Measurements from ENCODE around the gene BHLHE41. TPM values are rescaled to one million over a fixed set of nuclear protein-coding genes. Genes with fewer than 3 reads are reported as not detected.

The BHLHE41 gene
- total RNA-seq, 1 experiment from 2014 or later = 2.2 TPM

DNA sequence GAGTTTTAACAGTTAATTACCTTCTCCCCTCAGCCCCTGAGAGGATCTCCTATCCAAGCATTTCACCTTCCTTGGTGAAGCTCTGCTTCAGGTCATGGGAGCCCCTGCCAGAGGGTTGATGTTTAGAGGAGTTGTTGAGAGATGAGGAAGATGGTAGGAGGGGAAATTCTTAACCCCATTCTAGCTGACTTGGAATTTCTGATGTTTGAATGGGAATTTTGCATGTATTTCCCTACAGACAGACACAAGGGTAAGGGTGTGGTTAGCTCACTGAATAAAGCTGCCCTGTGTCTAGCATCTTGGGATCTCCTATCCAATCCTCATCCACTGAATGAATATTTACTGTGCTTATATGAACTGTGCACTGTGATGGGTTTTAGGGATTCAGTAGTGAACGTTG lies 7.1 kb upstream of the BHLHE41 start:
- H3K27me3 ChIP-seq (ENCODE audit: low read length) = peaks cover 3% of the 10 kb centered on the region; the same call in 1 of the 2 replicates
- DNase-seq = no peak
- peaks cover 16% of the 10 kb centered on the region for H3K4me1 ChIP-seq (ENCODE audit: low read length)
- H4K20me1 ChIP-seq (ENCODE audit: insufficient read depth, low read depth, low read length) = no peaks in the 10 kb centered on the region
- H3K4me2 ChIP-seq (ENCODE audit: low read depth, low read length, poor library complexity, severe bottlenecking) = no peak overlapping the region
- H3K36me3 ChIP-seq (ENCODE audit: insufficient read depth, low read length) = no peaks in the 10 kb centered on the region
- H2AFZ ChIP-seq (ENCODE audit: low read length) = no peak overlapping the region
- H3K27ac ChIP-seq (ENCODE audit: low read length) = no peak overlapping the region
- H3K4me3 ChIP-seq (ENCODE audit: low read length) = no peak overlapping the region
- H3K79me2 ChIP-seq (ENCODE audit: low read length) = no peaks in the 10 kb centered on the region
- H3K9me3 ChIP-seq (ENCODE audit: low read length) = no peaks in the 10 kb centered on the region
- H3K9ac ChIP-seq (ENCODE audit: low read length) = no peak overlapping the region
- no peaks in the 10 kb centered on the region for H3K9me2 ChIP-seq (replicated peaks; ENCODE audit: insufficient read depth, low read length)

DNA sequence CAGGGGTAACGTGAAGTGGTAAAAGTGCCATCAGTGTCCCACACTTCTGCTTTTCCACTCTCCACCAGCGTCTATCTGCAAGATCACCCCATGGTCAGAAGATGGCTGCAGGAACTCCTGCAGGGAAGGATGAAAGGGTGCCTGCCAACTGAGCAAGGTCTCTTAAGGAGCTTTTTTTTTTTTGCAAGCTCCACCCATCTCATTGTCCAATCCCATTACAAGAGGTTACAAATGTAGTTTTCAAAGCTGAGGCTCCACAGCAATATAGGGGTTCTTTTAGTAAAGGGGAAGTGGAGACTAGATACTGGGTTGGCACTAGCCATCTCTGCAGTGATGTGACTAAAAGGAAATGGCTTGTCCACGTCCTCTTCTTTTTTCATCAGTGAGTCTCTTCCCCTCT lies 5.9 kb upstream of the BHLHE41 start:
- Histone ChIP-seq H3K36me3 (ENCODE audit: insufficient read depth, low read length) (no peaks in the 10 kb centered on the region), H3K9me2 (replicated peaks; ENCODE audit: insufficient read depth, low read length) (no peaks in the 10 kb centered on the region), H3K4me2 (ENCODE audit: low read depth, low read length, poor library complexity, severe bottlenecking) (peak overlapping the region; percentile 34), H3K27me3 (ENCODE audit: low read length) (peaks cover 3% of the 10 kb centered on the region; the same call in 1 of the 2 replicates), H3K4me3 (ENCODE audit: low read length) (no peak overlapping the region), H3K79me2 (ENCODE audit: low read length) (no peaks in the 10 kb centered on the region), H3K9me3 (ENCODE audit: low read length) (no peaks in the 10 kb centered on the region), H4K20me1 (ENCODE audit: insufficient read depth, low read depth, low read length) (no peaks in the 10 kb centered on the region), H2AFZ (ENCODE audit: low read length) (no peak overlapping the region), H3K9ac (ENCODE audit: low read length) (no peak overlapping the region), H3K27ac (ENCODE audit: low read length) (no peak overlapping the region), H3K4me1 (ENCODE audit: low read length) (peaks cover 26% of the 10 kb centered on the region)
- DNase-seq = peak; percentile 84

DNA sequence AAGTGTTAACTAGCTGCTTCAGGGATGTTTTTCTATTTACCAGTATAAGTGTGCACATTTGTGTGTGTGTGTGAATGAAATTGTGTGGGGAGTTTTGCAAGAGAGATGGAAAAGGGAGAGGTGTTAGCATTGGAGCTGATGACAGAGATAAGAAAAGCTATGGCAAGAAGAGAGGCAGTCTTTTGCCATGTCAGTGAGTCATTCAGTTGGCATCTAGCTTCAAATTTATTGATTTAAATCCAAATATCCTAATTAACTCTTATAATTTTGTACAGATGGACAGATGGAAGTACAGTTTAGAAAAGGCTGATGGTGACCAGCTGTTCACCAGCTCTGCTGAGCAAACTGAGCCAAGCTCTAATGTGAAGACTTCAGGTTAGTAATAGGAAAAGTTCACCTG lies 3.3 kb upstream of the BHLHE41 start:
- H3K9me3 ChIP-seq (ENCODE audit: low read length) = no peaks in the 10 kb centered on the region
- H3K9ac ChIP-seq (ENCODE audit: low read length) = no peak overlapping the region
- H4K20me1 ChIP-seq (ENCODE audit: insufficient read depth, low read depth, low read length) = no peaks in the 10 kb centered on the region
- H2AFZ ChIP-seq (ENCODE audit: low read length) = no peak overlapping the region
- H3K9me2 ChIP-seq (replicated peaks; ENCODE audit: insufficient read depth, low read length) = no peaks in the 10 kb centered on the region
- H3K27me3 ChIP-seq (ENCODE audit: low read length) = peaks cover 8% of the 10 kb centered on the region
- H3K4me1 ChIP-seq (ENCODE audit: low read length) = peaks cover 44% of the 10 kb centered on the region
- no peaks in the 10 kb centered on the region for H3K79me2 ChIP-seq (ENCODE audit: low read length)
- no peak overlapping the region for H3K27ac ChIP-seq (ENCODE audit: low read length)
- DNase-seq = no peak
- H3K4me2 ChIP-seq (ENCODE audit: low read depth, low read length, poor library complexity, severe bottlenecking) = no peak overlapping the region
- H3K4me3 ChIP-seq (ENCODE audit: low read length) = no peak overlapping the region
- no peaks in the 10 kb centered on the region for H3K36me3 ChIP-seq (ENCODE audit: insufficient read depth, low read length)

DNA sequence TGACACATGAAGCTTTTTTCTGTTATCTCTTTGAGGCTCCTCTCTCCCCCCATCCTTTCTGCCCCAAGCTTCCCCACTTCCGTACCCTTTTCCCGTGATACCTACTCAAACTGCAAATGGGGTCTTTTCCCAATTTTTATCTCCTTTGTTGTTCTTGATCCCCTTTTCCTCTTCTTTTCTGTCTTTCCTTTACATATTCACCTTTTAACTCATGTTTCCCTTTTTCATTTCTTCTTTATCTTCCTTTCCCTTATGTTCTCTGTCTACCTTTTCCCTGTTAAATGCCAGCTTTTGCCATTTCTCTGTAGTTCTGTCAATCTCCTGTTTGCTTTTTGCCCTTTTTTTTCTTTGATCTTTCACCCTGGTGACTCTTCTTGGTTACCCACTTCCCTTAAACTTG lies 2.6 kb upstream of the BHLHE41 start:
- H3K79me2 ChIP-seq (ENCODE audit: low read length) = no peaks in the 10 kb centered on the region
- H3K27ac ChIP-seq (ENCODE audit: low read length) = no peak overlapping the region
- no peak overlapping the region for H3K4me3 ChIP-seq (ENCODE audit: low read length)
- peaks cover 49% of the 10 kb centered on the region for H3K4me1 ChIP-seq (ENCODE audit: low read length)
- no peak overlapping the region for H2AFZ ChIP-seq (ENCODE audit: low read length)
- H3K9me2 ChIP-seq (replicated peaks; ENCODE audit: insufficient read depth, low read length) = no peaks in the 10 kb centered on the region
- DNase-seq = no peak
- no peak overlapping the region for H3K9ac ChIP-seq (ENCODE audit: low read length)
- peaks cover 8% of the 10 kb centered on the region for H3K27me3 ChIP-seq (ENCODE audit: low read length)
- no peak overlapping the region for H3K4me2 ChIP-seq (ENCODE audit: low read depth, low read length, poor library complexity, severe bottlenecking)
- no peaks in the 10 kb centered on the region for H3K36me3 ChIP-seq (ENCODE audit: insufficient read depth, low read length)
- no peaks in the 10 kb centered on the region for H3K9me3 ChIP-seq (ENCODE audit: low read length)
- H4K20me1 ChIP-seq (ENCODE audit: insufficient read depth, low read depth, low read length) = no peaks in the 10 kb centered on the region

DNA sequence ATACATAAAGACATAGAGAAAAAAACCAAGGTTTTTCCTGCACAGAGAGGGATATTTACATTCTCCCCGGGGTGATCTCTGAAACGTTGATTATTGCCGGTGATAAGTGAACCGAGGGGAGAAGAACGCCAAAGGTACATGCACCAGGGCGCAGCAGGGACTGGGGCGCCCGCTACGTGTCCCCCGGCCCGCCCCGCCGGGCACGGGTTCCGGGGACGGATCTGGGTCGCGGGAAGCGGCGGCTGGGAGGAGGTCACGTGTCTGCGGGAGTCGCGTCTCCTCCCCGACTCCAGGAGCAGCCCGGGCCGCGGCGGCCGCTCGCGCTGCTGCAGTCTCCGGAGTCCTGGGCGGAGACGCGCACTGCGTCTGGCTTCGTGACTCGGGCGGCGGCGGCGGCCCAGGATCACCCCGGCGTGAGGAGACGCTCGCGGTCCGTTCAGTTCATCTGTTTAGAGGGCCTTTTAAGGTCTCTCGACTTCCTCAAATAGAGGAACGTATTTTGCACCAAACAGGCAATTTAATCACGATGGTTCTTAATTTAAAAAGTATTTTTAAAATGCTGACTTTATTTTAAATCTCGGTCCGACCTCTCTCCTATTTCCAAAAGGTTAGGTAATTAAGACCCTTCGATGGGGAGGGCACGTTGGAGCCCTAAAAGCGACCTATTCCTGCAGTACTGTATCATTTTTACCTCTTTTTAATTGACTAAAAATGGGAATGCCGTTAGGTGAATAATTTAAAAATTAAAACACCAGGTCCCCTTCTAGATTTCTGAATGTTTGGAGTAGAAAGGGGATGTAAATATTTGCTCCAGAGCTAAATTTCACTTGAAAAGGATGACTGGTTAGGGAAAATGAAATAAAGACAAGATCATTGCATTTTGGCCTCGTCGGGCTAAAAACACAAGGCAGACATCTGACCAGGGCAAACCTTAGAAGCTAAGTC lies 1.8 kb upstream of the BHLHE41 start:
- H3K9me2 ChIP-seq (replicated peaks; ENCODE audit: insufficient read depth, low read length) = no peaks in the 10 kb centered on the region
- DNase-seq = peak; percentile 82
- H3K9ac ChIP-seq (ENCODE audit: low read length) = peak overlapping the region; percentile 59
- no peaks in the 10 kb centered on the region for H3K9me3 ChIP-seq (ENCODE audit: low read length)
- H3K27me3 ChIP-seq (ENCODE audit: low read length) = peaks cover 8% of the 10 kb centered on the region
- peak overlapping the region; percentile 88 for H2AFZ ChIP-seq (ENCODE audit: low read length)
- peak overlapping the region; percentile 75 for H3K4me3 ChIP-seq (ENCODE audit: low read length)
- H3K4me2 ChIP-seq (ENCODE audit: low read depth, low read length, poor library complexity, severe bottlenecking) = peak overlapping the region; percentile 98
- no peaks in the 10 kb centered on the region for H4K20me1 ChIP-seq (ENCODE audit: insufficient read depth, low read depth, low read length)
- peaks cover 49% of the 10 kb centered on the region for H3K4me1 ChIP-seq (ENCODE audit: low read length)
- no peaks in the 10 kb centered on the region for H3K79me2 ChIP-seq (ENCODE audit: low read length)
- H3K36me3 ChIP-seq (ENCODE audit: insufficient read depth, low read length) = no peaks in the 10 kb centered on the region
- H3K27ac ChIP-seq (ENCODE audit: low read length) = no peak overlapping the region

DNA sequence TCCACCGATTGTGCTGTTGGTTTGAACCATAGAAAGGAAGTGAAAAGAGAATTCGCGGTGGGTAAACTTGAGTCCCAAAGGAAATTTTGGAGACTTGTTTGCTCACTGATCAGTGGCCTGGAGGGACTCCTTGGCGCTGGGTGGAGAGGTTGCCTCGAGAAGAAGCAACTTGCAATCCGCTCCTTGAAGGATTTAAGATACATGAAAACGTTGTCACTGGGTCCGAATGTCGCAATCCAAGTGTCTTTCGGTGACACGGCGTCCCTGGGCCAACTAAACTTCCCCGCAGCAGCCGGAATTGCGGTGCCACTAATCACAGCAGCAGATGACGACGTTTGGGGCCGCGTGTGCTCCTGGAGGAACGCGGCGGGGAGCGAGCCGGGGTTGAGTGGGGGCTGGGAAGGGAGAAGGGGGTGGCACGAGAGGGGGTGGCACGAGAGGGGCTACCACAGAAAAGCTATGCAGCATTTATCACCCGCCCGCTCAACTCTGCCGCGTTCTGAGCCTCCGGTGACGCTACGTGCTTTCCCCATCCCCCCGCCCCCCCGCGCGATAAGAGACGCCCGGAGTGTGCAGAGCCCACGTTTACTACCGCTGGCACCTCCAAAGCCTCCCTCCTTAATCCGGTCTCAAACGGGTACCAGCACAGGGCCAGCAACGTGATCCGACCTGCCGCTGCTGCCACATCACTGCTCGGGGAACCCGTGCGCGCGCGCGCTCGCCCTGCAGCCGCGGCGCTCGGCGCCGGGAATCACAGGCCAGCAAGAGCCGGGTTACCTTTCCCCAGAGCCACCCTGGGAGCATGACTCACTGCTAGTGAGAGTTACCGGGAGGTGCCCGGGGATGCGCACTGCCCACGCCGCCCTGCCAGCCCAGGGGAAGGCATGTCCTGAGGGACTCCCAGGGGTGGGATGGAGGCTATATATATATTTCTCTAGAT lies 833 bp upstream of the BHLHE41 start:
- Histone ChIP-seq H3K4me2 (ENCODE audit: low read depth, low read length, poor library complexity, severe bottlenecking) (peak overlapping the region; percentile 98), H3K36me3 (ENCODE audit: insufficient read depth, low read length) (no peaks in the 10 kb centered on the region), H2AFZ (ENCODE audit: low read length) (peak overlapping the region; percentile 88), H3K27me3 (ENCODE audit: low read length) (peaks cover 4% of the 10 kb centered on the region; the same call in 1 of the 2 replicates), H3K79me2 (ENCODE audit: low read length) (no peaks in the 10 kb centered on the region), H3K9me3 (ENCODE audit: low read length) (no peaks in the 10 kb centered on the region), H3K27ac (ENCODE audit: low read length) (no peak overlapping the region), H3K4me3 (ENCODE audit: low read length) (peak overlapping the region; percentile 75), H3K4me1 (ENCODE audit: low read length) (peaks cover 41% of the 10 kb centered on the region), H3K9ac (ENCODE audit: low read length) (peak overlapping the region; percentile 59), H4K20me1 (ENCODE audit: insufficient read depth, low read depth, low read length) (no peaks in the 10 kb centered on the region), H3K9me2 (replicated peaks; ENCODE audit: insufficient read depth, low read length) (no peaks in the 10 kb centered on the region)
- DNase-seq = peak; percentile 74

DNA sequence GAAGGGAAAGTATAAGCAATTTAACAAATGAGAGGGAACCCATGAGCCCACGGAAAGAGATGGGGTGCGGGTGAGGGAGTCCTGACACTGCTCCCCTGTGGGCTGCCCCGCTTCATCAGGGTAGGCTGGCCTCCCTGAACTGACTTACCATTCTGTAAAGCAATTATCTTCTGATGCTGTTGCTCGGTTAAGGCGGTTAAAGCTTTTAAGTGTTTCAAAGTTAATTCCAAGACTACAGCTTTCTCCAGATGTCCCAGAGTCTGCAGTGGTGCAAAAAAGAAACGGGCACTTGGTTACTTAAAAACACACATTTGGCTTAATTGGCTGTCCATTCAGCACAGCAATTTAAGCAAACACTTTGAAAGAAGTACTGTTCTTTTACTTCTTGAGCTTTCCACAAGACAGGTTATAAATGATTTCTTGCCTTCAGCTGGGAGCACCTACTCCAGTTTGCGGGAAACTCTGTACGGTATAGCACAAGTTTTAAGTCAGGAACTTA lies 1.3 kb downstream of the BHLHE41 start:
- peak overlapping the region; percentile 31; the same call in 1 of the 2 replicates for H3K4me3 ChIP-seq (ENCODE audit: low read length)
- DNase-seq = no peak
- peaks cover 43% of the 10 kb centered on the region for H3K4me1 ChIP-seq (ENCODE audit: low read length)
- H2AFZ ChIP-seq (ENCODE audit: low read length) = no peak overlapping the region
- no peaks in the 10 kb centered on the region for H3K9me3 ChIP-seq (ENCODE audit: low read length)
- H3K9ac ChIP-seq (ENCODE audit: low read length) = no peak overlapping the region
- H3K79me2 ChIP-seq (ENCODE audit: low read length) = no peaks in the 10 kb centered on the region
- H3K36me3 ChIP-seq (ENCODE audit: insufficient read depth, low read length) = no peaks in the 10 kb centered on the region
- H3K27me3 ChIP-seq (ENCODE audit: low read length) = peaks cover 4% of the 10 kb centered on the region; the same call in 1 of the 2 replicates
- H4K20me1 ChIP-seq (ENCODE audit: insufficient read depth, low read depth, low read length) = no peaks in the 10 kb centered on the region
- H3K27ac ChIP-seq (ENCODE audit: low read length) = no peak overlapping the region
- peak overlapping the region; percentile 51 for H3K4me2 ChIP-seq (ENCODE audit: low read depth, low read length, poor library complexity, severe bottlenecking)
- H3K9me2 ChIP-seq (replicated peaks; ENCODE audit: insufficient read depth, low read length) = no peaks in the 10 kb centered on the region
